K562 treated with DMSO at 1 percent for 24 hours (cell line): ENCODE results near the gene HRC. TPM values are rescaled to one million over a fixed set of nuclear protein-coding genes. Genes with fewer than 3 reads are reported as not detected.

Experiments
- total RNA-seq: library from RNA; unstranded; fragments of 300-600 nt; gene quantifications from 2 replicates; pipeline ENCODE4 v1.2.3, GENCODE V29; 2022; ENCODE audit warnings: low read depth; ENCODE audit not compliant: insufficient read depth

Gene HRC
- total RNA-seq: 9.9 and 12.2 TPM in 2 replicates

DNA sequence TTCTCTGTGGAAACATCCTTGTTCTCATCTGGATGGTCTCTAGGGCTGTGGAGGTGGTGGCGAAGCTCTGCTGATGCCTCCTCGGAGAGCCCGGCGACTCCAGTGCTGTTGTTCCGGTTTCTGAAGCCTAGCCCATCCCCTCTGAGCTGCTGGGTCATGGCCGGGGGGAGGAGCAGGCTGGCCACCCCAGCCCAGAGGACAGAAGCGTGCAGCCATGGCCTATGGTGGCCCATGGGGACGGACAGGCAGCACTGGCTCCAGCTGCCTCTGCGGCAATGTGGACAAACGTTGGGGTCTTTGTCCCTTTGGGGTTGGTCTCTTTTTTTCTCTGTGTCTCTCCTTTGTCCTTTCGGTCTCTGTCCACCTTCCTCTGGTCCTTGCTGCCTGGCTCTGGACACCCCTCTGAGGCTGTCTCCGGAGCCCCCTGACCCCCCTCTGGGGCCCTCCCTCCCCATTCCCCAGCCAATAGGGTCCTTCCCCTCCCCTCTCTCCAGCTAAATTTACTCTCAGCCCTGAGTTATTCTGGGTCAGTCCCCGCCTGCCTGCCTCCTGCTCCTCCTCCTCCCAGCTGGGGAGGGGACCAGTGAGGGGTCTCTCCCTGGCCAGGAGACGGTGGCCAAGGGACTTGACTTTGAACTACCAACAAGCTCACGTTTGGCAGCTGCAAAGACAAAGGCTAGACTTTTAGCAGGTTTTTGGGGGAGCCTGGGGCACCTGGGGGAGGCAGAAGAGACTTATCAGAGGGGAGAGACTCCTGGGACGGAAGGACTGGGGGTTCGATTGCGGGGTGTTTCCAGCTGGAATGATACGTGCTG, at the start of gene HRC:
Gene HRC, minus strand, starts transcription at position 392 of the 815 bp plus-strand sequence. Its CDS starts 159 bp downstream, at position 233.

DNA sequence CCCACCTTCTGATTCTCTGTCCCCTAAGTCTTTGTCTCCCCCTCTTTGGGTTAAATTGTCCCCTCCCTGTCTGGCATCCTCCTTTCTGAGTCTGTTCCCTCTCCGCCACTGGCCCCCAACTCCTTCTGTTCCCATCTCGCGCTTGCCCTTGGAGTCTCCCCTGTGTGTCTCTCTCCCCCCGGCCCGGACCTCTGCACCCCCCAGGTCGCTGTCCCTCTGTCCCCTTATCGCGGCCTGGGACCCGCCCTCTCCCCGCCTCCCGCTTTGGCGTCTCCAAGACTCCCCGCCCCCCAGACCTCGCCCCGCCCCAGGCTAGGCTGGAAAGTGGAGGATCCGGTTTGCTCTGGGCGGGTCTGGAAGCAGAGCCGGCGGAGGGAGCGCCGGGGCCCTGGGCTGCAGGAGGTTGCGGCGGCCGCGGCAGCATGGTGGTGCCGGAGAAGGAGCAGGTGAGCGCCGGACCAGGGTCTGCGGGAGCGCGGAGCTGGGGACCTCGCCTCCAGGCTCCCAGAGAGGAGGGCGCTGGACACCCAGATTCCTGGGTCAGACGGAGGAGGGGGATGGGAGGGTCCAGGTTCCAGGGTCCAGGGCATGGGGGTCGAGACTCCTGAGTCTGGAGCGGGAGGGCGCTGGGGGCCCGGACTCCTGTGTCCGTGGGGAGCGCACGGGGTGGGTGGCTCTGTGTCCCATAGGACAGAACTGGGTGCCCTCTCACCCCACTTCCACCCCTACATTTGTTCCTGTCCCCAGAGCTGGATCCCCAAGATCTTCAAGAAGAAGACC, 2.4 kb upstream of the HRC start, which contains the start of gene TRPM4:
Gene TRPM4, plus strand, starts transcription at position 348 of the 780 bp plus-strand sequence. Its CDS starts 75 bp downstream, at position 423.

GRCh38 chr19:49119411-49120324, 35.5 kb downstream of the HRC start, which contains the start of gene PPFIA3:
TSS of gene PPFIA3 (plus strand) at chr19:49119544. CDS start at chr19:49127874, 8,330 bp downstream.

GRCh38 chr19:49118565-49119410, 36.4 kb downstream of the HRC start, which contains the start of gene C19orf73:
TSS of gene C19orf73 (minus strand) at chr19:49119143. CDS start at chr19:49119022, 121 bp downstream.

GRCh38 chr19:49113762-49114629, 41.2 kb downstream of the HRC start, which contains the start of gene LIN7B:
TSS of gene LIN7B (plus strand) at chr19:49114370. CDS start at chr19:49114405, 35 bp downstream.

Other genes with a start within 250 kb of the HRC start
- gene DHDH, start 221.7 kb downstream of the HRC start, total RNA-seq: 4.8 and 5.0 TPM in 2 replicates
- 136 and 153 TPM in 2 replicates for gene BAX, start 200.5 kb downstream of the HRC start, total RNA-seq
- 7,562 and 7,983 TPM in 2 replicates for gene FTL, start 190.1 kb downstream of the HRC start, total RNA-seq
- 26.8 and 34.3 TPM in 2 replicates for gene GYS1, start 162.1 kb downstream of the HRC start, total RNA-seq
- 295 and 316 TPM in 2 replicates for gene RUVBL2, start 161.5 kb downstream of the HRC start, total RNA-seq
- gene LHB, start 138.3 kb downstream of the HRC start, total RNA-seq: not detected in 2 replicates
- gene CGB3, start 131.1 kb downstream of the HRC start, total RNA-seq: not detected in 2 replicates
- gene CGB2, start 123.5 kb downstream of the HRC start, total RNA-seq: 4.8 and 8.7 TPM in 2 replicates
- not detected in 2 replicates for gene CGB1, start 118.5 kb downstream of the HRC start, total RNA-seq
- gene CGB5, start 111.5 kb downstream of the HRC start, total RNA-seq: not detected in 2 replicates
- gene CGB8, start 106.3 kb downstream of the HRC start, total RNA-seq: not detected in 2 replicates
- not detected in 2 replicates for gene CGB7, start 97.6 kb downstream of the HRC start, total RNA-seq
- gene NTF4, start 90.6 kb downstream of the HRC start, total RNA-seq: not detected in 2 replicates
- not detected in 2 replicates for gene KCNA7, start 82.7 kb downstream of the HRC start, total RNA-seq
- 219 and 229 TPM in 2 replicates for gene SNRNP70, start 69.9 kb downstream of the HRC start, total RNA-seq
- 16.2 and 19.1 TPM in 2 replicates for gene LIN7B, start 41.0 kb downstream of the HRC start, total RNA-seq
- 1.3 and 2.4 TPM in 2 replicates for gene C19orf73, start 36.3 kb downstream of the HRC start, total RNA-seq
- 14.2 and 15.9 TPM in 2 replicates for gene PPFIA3, start 35.9 kb downstream of the HRC start, total RNA-seq
- gene TRPM4, start 2.4 kb upstream of the HRC start, total RNA-seq: 20.5 and 23.4 TPM in 2 replicates
- gene SLC6A16, start 169.8 kb upstream of the HRC start, total RNA-seq: 0.61 and 0.95 TPM in 2 replicates
- 30.7 and 44.8 TPM in 2 replicates for gene CD37, start 180.0 kb upstream of the HRC start, total RNA-seq
- 14.9 and 17.3 TPM in 2 replicates for gene TEAD2, start 207.0 kb upstream of the HRC start, total RNA-seq
- 1.6 and 2.1 TPM in 2 replicates for gene DKKL1, start 208.5 kb upstream of the HRC start, total RNA-seq
- 0.87 and 3.0 TPM in 2 replicates for gene KASH5, start 232.9 kb upstream of the HRC start, total RNA-seq